Karpas-422 (cell line): Measurements from ENCODE around the gene KRT81. TPM values are rescaled to one million over a fixed set of nuclear protein-coding genes. Genes with fewer than 3 reads are reported as not detected.
"Not testable (repeated sequence)": the region's sequence is repeated elsewhere in the genome, so short reads cannot be mapped to it uniquely, and the experiment has no call there.

Source experiments
- DNase-seq: peaks from one replicate; pipeline ENCODE4 v3.0.0-alpha.2; 2015
- H2AFZ ChIP-seq: fragments of 200-600 bp; sonication (generic); 2 replicates; pipeline ENCODE4 v1.6.1; 2014; ENCODE audit warnings: antibody characterized with exemption, low read length, mixed read lengths
- H3K27ac ChIP-seq: fragments of 200-600 bp; sonication (generic); 2 replicates; pipeline ENCODE4 v1.5.1; 2014; ENCODE audit warnings: mild to moderate bottlenecking, low read length, moderate library complexity
- H3K27me3 ChIP-seq: fragments of 200-600 bp; sonication (generic); 2 replicates; pipeline ENCODE4 v1.6.1; 2014; ENCODE audit warnings: low read length, mixed read lengths
- H3K36me3 ChIP-seq: fragments of 200-600 bp; sonication (generic); 2 replicates; pipeline ENCODE4 v1.6.1; 2014; ENCODE audit warnings: low read length, mixed read lengths; ENCODE audit not compliant: insufficient read depth
- H3K4me1 ChIP-seq: fragments of 200-600 bp; sonication (generic); 2 replicates; pipeline ENCODE4 v1.6.1; 2014; ENCODE audit warnings: mild to moderate bottlenecking, low read length, mixed read lengths
- H3K4me2 ChIP-seq: fragments of 200-600 bp; sonication (generic); 2 replicates; pipeline ENCODE4 v1.6.1; 2014; ENCODE audit warnings: low read length, low read depth, mild to moderate bottlenecking; ENCODE audit not compliant: poor library complexity, severe bottlenecking
- H3K4me3 ChIP-seq: fragments of 200-600 bp; sonication (generic); 2 replicates; pipeline ENCODE4 v1.5.1; 2014; ENCODE audit warnings: mild to moderate bottlenecking, antibody characterized with exemption, low read length, mixed read lengths
- H3K79me2 ChIP-seq: fragments of 200-600 bp; sonication (generic); 2 replicates; pipeline ENCODE4 v1.6.1; 2014; ENCODE audit warnings: mild to moderate bottlenecking, low read length, mixed read lengths
- H3K9ac ChIP-seq: fragments of 200-600 bp; sonication (generic); 2 replicates; pipeline ENCODE4 v1.6.0; 2014; ENCODE audit warnings: low read length
- H3K9me2 ChIP-seq: fragments of 200-600 bp; sonication (generic), shearing (Covaris generic); replicated peaks from 2 replicates; pipeline ENCODE4 v1.6.0; 2014; ENCODE audit warnings: mild to moderate bottlenecking, low read length, moderate library complexity; ENCODE audit not compliant: insufficient read depth
- H3K9me3 ChIP-seq: fragments of 300-700, 200-600 bp; sonication (generic); 2 replicates; pipeline ENCODE4 v1.6.1; 2014; ENCODE audit warnings: low read length, mixed read lengths
- H4K20me1 ChIP-seq: fragments of 200-600 bp; sonication (generic); 2 replicates; pipeline ENCODE4 v1.6.1; 2014; ENCODE audit warnings: mild to moderate bottlenecking, antibody characterized with exemption, low read length, low read depth; ENCODE audit not compliant: insufficient read depth
- total RNA-seq: library from RNA; depleted of rRNA; stranded (reverse); fragments of >200 nt; shearing (Covaris generic); gene quantifications from 2 replicates; pipeline ENCODE4 v1.2.3, GENCODE V29; 2014; ENCODE audit warnings: low replicate concordance; rRNA removed

KRT81 gene
- total RNA-seq, 1 experiment from 2014 or later: not detected

DNA sequence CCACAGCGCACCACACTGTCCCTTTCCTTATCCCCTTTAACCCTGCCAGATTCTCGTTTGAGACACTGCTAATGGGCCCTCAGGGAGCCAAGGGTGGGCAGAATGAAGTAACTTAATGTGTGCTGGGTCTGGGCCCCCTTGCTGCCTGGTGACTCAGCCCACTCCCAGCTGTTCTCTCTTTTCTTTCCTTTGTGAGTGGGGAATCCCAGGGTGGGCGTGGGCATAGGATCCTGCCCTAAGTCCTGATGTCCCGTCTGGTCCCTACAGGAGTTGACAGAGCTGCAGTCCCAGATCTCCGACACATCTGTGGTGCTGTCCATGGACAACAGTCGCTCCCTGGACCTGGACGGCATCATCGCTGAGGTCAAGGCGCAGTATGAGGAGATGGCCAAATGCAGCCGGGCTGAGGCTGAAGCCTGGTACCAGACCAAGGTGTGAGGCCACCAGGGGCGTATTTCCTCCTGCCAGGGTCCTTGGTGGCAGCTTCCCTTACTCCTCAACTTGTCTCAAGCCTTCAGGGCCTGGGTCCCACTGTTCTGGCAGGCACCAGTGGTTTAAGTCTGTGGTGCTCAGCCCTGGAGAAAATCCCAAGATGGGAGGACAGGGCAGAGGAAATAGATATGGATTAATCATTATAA, 50.0 kb downstream of the KRT81 start:
- Histone ChIP-seq H3K79me2 (no peaks in the 10 kb centered on the region), H2AFZ (no peak overlapping the region), H4K20me1 (0 out of 2 replicates have a peak, but pooled peaks cover 6% of the 10 kb centered on the region), H3K36me3 (no peaks in the 10 kb centered on the region), H3K9me2 (no peaks in the 10 kb centered on the region), H3K4me3 (no peak overlapping the region), H3K9ac (no peak overlapping the region), H3K9me3 (no peaks in the 10 kb centered on the region), H3K27ac (no peak overlapping the region), H3K4me2 (no peak overlapping the region), H3K4me1 (no peaks in the 10 kb centered on the region), H3K27me3 (no peaks in the 10 kb centered on the region)
- DNase-seq: peak; percentile 50

DNA sequence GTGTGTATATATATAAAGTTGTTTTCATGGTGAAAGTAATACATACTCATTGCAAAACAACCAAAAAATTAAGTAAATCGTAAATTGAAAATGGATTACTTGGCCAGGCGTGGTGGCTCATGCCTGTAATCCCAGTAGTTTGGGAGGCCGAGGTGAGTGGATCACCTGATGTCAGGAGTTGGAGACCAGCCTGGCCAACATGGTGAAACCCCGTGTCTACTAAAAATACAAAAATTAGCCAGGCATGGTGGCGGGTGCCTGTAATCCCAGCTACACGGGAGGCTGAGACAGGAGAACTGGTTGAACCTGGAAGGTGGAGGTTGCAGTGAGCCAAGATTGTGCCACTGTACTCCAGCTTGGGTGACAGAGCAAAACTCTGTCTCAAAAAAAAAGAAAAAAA, 51.1 kb downstream of the KRT81 start:
- H3K27ac ChIP-seq, DNase-seq, H3K4me2 ChIP-seq, H3K4me3 ChIP-seq, H3K36me3 ChIP-seq, H3K27me3 ChIP-seq, H2AFZ ChIP-seq, H3K9me2 ChIP-seq, H3K79me2 ChIP-seq, H3K9ac ChIP-seq, H4K20me1 ChIP-seq, H3K4me1 ChIP-seq, H3K9me3 ChIP-seq: not testable (repeated sequence)

DNA sequence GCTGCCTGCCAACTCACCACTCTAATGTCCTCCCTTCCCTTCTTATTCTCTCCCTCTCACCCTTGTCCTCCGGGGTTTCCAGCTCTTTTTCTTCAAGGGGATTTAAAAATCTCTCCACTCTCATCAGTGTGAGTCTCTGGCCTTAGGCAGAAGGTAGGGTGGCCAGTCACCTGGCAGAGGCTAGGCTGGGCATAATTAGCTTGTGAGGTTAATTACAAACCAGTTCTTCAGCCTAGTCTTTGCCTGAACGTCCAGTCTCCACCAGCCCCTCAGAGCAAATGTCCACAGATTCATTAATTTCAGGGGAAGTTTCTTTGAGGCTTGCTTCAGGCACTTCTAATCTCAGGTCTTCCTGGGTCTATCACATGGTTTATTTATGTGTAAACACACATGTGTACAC, 51.6 kb downstream of the KRT81 start:
- 0 out of 2 replicates have a peak, but pooled peaks cover 6% of the 10 kb centered on the region for H4K20me1 ChIP-seq
- no peak for DNase-seq
- H3K9me3 ChIP-seq: no peaks in the 10 kb centered on the region
- H3K27ac ChIP-seq: no peak overlapping the region
- no peaks in the 10 kb centered on the region for H3K79me2 ChIP-seq
- no peak overlapping the region for H3K4me3 ChIP-seq
- H3K4me2 ChIP-seq: no peak overlapping the region
- no peaks in the 10 kb centered on the region for H3K4me1 ChIP-seq
- no peak overlapping the region for H3K9ac ChIP-seq
- no peaks in the 10 kb centered on the region for H3K9me2 ChIP-seq
- no peak overlapping the region for H2AFZ ChIP-seq
- H3K36me3 ChIP-seq: no peaks in the 10 kb centered on the region
- no peaks in the 10 kb centered on the region for H3K27me3 ChIP-seq

DNA sequence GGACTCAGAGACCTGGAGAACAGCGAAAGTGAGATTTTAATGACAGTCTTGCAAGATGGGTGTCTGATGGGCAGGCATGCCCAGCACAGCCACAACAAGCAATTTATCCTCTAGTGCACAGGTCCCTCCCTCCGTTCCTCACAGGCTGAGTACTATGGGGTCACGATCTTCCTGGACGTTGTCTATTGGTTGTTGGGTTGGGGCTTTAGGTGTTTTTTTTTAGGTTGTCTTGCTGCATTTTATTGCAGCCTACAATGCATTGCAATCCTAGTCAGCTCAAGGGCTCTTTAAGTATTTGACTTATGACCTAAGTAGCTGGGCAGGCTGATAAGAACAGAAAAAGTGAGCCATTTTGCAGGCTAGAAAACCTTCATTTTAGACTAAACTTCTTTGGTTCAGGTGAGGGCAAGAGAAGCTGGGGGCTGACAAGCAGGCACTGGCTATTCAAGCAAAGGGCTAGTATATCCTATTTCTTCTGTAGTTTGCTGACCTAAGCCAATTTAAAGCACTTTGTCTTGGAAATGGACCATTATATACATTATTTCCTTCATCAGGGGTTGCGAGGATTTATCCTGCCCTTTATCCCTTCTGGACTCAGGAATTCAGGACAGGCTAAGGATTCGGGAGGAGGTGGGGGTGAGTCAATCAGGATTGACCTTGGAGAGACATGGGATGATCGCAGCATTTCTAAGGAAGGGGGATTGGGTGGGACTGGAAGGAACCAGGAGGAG, 52.3 kb downstream of the KRT81 start:
- Histone ChIP-seq H3K9ac (no peak overlapping the region), H2AFZ (no peak overlapping the region), H3K4me1 (no peaks in the 10 kb centered on the region), H3K36me3 (no peaks in the 10 kb centered on the region), H4K20me1 (0 out of 2 replicates have a peak, but pooled peaks cover 6% of the 10 kb centered on the region), H3K9me2 (no peaks in the 10 kb centered on the region), H3K27ac (no peak overlapping the region), H3K9me3 (no peaks in the 10 kb centered on the region), H3K27me3 (no peaks in the 10 kb centered on the region), H3K79me2 (no peaks in the 10 kb centered on the region), H3K4me3 (no peak overlapping the region), H3K4me2 (no peak overlapping the region)
- DNase-seq: no peak

DNA sequence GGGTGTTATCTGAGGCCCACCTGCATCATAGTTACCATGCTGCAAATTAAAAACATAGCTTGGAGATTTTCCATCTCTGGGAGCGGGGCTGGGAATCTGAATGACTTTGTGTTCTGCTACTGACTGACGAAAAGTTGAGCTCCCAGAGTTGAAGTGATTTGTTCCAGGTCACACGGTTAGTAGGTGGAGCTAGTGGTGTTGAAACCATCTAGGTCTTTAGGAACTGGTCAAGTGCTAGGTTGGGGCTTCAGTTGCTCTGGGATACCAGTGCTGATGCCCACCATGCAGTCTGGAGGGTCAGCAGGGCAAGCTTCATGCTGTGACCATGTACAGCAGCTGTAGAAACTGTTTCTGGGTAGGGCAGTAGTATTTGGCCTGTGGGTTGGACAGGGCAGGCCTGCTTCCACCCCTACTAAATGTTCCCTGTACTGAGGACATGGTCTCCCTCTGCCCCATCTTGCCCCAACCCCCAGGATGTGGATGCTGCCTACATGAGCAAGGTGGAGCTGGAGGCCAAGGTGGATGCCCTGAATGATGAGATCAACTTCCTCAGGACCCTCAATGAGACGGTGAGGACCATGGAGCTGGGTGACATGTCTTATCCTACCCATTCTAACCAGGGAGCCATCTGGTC, 53.0 kb downstream of the KRT81 start:
- H3K9ac ChIP-seq: no peak overlapping the region
- H3K27ac ChIP-seq: no peak overlapping the region
- H3K27me3 ChIP-seq: no peaks in the 10 kb centered on the region
- H3K36me3 ChIP-seq: no peaks in the 10 kb centered on the region
- H3K79me2 ChIP-seq: no peaks in the 10 kb centered on the region
- H3K9me2 ChIP-seq: no peaks in the 10 kb centered on the region
- H2AFZ ChIP-seq: no peak overlapping the region
- no peak overlapping the region for H3K4me2 ChIP-seq
- H3K4me3 ChIP-seq: no peak overlapping the region
- no peaks in the 10 kb centered on the region for H3K9me3 ChIP-seq
- H3K4me1 ChIP-seq: no peaks in the 10 kb centered on the region
- no peak for DNase-seq
- 0 out of 2 replicates have a peak, but pooled peaks cover 3% of the 10 kb centered on the region for H4K20me1 ChIP-seq

DNA sequence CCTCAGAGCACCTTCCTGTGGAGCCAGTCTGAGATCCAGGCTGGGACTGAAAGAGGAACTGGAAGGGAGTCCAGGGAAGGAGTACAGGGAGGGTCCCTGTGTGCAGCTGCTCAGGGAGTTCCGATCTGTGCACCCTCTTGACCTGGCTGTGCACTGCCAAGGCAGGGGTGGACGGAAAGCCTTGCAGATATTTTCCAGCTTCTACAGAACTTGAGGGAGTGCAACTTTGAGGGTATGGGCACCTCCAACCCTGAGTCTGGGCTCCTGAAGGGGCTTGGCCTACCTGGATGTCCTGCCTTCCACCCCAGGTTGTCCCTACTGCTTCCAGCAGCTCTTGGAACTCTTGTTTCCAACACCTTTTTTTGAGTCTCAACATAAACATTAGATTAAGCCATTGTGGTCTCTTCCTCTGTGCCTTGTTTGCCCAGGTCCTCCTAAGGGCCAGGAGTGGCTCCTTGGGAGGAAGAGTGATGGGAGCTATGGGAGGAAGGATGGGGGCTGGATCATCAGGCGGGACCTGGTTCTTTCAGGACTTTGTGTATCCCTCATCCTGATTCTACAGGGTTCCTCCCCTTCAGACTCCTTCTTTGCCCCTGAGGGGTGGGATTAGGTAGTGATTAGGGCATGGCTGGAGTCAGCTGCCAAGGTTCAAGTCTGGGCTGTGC, 54.8 kb downstream of the KRT81 start:
- H4K20me1 ChIP-seq: no peaks in the 10 kb centered on the region
- H3K4me2 ChIP-seq: no peak overlapping the region
- no peak for DNase-seq
- no peaks in the 10 kb centered on the region for H3K79me2 ChIP-seq
- no peaks in the 10 kb centered on the region for H3K9me2 ChIP-seq
- H3K9me3 ChIP-seq: no peaks in the 10 kb centered on the region
- no peaks in the 10 kb centered on the region for H3K4me1 ChIP-seq
- no peak overlapping the region for H2AFZ ChIP-seq
- H3K36me3 ChIP-seq: no peaks in the 10 kb centered on the region
- H3K27me3 ChIP-seq: no peaks in the 10 kb centered on the region
- no peak overlapping the region for H3K4me3 ChIP-seq
- H3K9ac ChIP-seq: no peak overlapping the region
- no peak overlapping the region for H3K27ac ChIP-seq

Other genes with a start within 250 kb of the KRT81 start
- 11.7 and 26.9 TPM in 2 replicates for gene NR4A1, start 240.1 kb downstream of the KRT81 start, total RNA-seq
- 31.9 and 63.0 TPM in 2 replicates for gene ATG101, start 221.6 kb downstream of the KRT81 start, total RNA-seq
- 0.75 TPM in 1 of 2 replicates, not detected in the other for gene SMIM41, start 211.8 kb downstream of the KRT81 start, total RNA-seq
- gene KRT80, start 99.5 kb downstream of the KRT81 start, total RNA-seq: not detected in 2 replicates
- not detected in 2 replicates for gene KRT7, start 58.3 kb downstream of the KRT81 start, total RNA-seq
- gene KRT86, start 16.9 kb downstream of the KRT81 start, total RNA-seq: not detected in 2 replicates
- not detected in 2 replicates for gene KRT83, start 29.9 kb upstream of the KRT81 start, total RNA-seq
- gene KRT85, start 75.9 kb upstream of the KRT81 start, total RNA-seq: not detected in 2 replicates
- gene KRT84, start 94.1 kb upstream of the KRT81 start, total RNA-seq: not detected in 2 replicates
- not detected in 2 replicates for gene KRT82, start 114.8 kb upstream of the KRT81 start, total RNA-seq
- not detected in 2 replicates for gene KRT75, start 142.8 kb upstream of the KRT81 start, total RNA-seq
- not detected in 2 replicates for gene KRT6B, start 160.6 kb upstream of the KRT81 start, total RNA-seq
- gene KRT6C, start 182.3 kb upstream of the KRT81 start, total RNA-seq: not detected in 2 replicates
- gene KRT6A, start 201.7 kb upstream of the KRT81 start, total RNA-seq: not detected in 2 replicates
- gene KRT5, start 228.9 kb upstream of the KRT81 start, total RNA-seq: not detected in 2 replicates